ENCODE measurements around the gene TANC1.

TANC1 gene

DNA sequence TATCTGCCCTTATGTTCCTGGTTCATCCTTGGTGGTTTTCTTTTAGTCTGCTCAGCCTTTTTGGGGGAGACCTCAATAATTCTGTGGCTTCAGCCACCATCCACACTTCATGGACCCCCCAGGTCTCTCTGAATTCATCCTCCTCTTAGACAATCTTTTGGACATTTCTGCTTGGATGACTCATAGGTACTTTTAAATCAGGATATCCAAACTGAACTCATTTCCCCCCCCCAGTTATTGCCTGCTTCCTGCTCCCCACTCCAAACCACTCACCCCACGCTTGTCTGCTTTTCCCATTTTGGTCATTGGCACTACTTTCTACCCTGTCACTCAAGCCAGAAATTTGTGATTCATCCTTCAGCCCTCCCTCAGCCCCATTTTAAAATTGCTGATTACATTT lies 78.5 kb downstream of the TANC1 start:
- no peak for TF ChIP-seq POLR2AphosphoS5 (IDR thresholded peaks at IDR 0.05; ENCODE audit: low read depth, low read length)
- no peak for TF ChIP-seq TAF1 (IDR thresholded peaks at IDR 0.05; ENCODE audit: borderline replicate concordance, insufficient read depth, low read length)

DNA sequence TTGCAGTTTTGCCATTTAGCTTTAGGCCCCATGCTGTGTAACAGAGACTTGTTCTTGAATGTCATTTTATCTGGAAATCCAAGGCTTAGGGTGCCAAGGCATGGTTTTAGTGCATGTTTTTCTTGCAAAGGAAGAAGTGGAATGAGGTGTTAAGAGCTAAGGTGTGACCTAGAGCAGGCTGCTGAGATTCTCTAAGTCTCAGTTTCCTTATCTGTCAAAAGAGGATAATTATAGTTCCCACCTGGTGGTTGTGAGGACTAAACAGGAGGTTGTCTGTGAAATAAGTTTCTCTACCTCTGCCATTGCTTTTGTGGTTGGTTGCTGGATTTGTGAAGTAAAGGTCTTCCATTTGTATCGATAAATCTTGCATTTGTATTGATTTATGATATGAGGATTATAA lies 82.0 kb downstream of the TANC1 start:
- TF ChIP-seq, protein P1, sequence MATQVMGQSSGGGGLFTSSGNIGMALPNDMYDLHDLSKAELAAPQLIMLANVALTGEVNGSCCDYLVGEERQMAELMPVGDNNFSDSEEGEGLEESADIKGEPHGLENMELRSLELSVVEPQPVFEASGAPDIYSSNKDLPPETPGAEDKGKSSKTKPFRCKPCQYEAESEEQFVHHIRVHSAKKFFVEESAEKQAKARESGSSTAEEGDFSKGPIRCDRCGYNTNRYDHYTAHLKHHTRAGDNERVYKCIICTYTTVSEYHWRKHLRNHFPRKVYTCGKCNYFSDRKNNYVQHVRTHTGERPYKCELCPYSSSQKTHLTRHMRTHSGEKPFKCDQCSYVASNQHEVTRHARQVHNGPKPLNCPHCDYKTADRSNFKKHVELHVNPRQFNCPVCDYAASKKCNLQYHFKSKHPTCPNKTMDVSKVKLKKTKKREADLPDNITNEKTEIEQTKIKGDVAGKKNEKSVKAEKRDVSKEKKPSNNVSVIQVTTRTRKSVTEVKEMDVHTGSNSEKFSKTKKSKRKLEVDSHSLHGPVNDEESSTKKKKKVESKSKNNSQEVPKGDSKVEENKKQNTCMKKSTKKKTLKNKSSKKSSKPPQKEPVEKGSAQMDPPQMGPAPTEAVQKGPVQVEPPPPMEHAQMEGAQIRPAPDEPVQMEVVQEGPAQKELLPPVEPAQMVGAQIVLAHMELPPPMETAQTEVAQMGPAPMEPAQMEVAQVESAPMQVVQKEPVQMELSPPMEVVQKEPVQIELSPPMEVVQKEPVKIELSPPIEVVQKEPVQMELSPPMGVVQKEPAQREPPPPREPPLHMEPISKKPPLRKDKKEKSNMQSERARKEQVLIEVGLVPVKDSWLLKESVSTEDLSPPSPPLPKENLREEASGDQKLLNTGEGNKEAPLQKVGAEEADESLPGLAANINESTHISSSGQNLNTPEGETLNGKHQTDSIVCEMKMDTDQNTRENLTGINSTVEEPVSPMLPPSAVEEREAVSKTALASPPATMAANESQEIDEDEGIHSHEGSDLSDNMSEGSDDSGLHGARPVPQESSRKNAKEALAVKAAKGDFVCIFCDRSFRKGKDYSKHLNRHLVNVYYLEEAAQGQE (IDR thresholded peaks at IDR 0.05; ENCODE audit: insufficient read depth in 1 of 2, low read depth in 2 of 2, low read length in 2 of 2): no peak
- TF ChIP-seq TAF1 (IDR thresholded peaks at IDR 0.05; ENCODE audit: borderline replicate concordance, insufficient read depth, low read length): no peak
- no peak for TF ChIP-seq SIN3A (IDR thresholded peaks at IDR 0.05; ENCODE audit: borderline replicate concordance, insufficient read depth, low read length)
- TF ChIP-seq FOXP2 (optimal IDR thresholded peaks at IDR 0.05; ENCODE audit: borderline replicate concordance, extremely low read depth, extremely low read length, insufficient read depth): no peak
- no peak for TF ChIP-seq POLR2AphosphoS5 (IDR thresholded peaks at IDR 0.05; ENCODE audit: low read depth, low read length)

DNA sequence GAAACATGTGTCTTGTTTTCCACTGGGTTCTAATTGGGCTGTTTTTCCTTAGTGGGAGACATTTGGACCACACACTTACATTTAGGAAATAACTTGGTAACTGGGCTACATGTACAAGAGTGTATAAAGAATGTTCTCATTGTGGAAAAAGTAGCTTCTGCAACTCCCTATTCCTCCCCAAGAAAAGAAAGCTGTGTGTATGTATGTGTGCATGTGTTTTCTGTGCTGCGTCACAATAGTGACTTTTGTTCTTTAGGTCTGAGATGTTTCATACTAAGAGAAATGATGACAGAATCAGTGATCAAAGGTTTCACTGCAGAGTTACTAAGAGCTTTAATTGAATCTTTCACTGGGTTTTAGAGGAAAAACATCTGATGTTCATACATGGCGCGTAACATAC lies 82.7 kb downstream of the TANC1 start:
- TF ChIP-seq SIN3A (IDR thresholded peaks at IDR 0.05; ENCODE audit: borderline replicate concordance, insufficient read depth, low read length) (no peak), FOXP2 (optimal IDR thresholded peaks at IDR 0.05; ENCODE audit: borderline replicate concordance, extremely low read depth, extremely low read length, insufficient read depth) (no peak), POLR2AphosphoS5 (IDR thresholded peaks at IDR 0.05; ENCODE audit: low read depth, low read length) (no peak), TAF1 (IDR thresholded peaks at IDR 0.05; ENCODE audit: borderline replicate concordance, insufficient read depth, low read length) (no peak)
- TF ChIP-seq, protein P1 (IDR thresholded peaks at IDR 0.05; ENCODE audit: insufficient read depth in 1 of 2, low read depth in 2 of 2, low read length in 2 of 2): no peak

DNA sequence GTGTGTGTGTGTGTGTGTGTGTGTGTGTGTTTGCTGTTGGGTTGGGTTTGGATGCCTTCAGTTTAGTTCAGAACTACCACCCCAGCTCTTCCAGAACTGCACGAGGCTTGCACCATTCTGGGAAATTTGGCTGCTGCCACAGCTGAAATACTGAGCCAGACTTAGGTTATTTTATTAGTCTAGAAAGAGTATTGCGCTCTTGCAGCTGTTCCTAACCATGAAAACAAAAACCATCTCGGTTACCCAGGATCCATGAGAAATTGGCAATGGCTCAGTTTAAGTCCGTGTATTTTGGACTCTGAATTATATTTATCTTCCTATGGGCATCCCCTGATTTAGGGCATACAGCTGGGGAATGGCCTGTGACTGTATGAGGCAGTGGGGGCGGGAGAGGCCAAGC lies 83.2 kb downstream of the TANC1 start:
- TF ChIP-seq, protein P1 (IDR thresholded peaks at IDR 0.05; ENCODE audit: insufficient read depth in 1 of 2, low read depth in 2 of 2, low read length in 2 of 2): no peak
- TF ChIP-seq FOXP2 (optimal IDR thresholded peaks at IDR 0.05; ENCODE audit: borderline replicate concordance, extremely low read depth, extremely low read length, insufficient read depth) (no peak), POLR2AphosphoS5 (IDR thresholded peaks at IDR 0.05; ENCODE audit: low read depth, low read length) (no peak), SIN3A (IDR thresholded peaks at IDR 0.05; ENCODE audit: borderline replicate concordance, insufficient read depth, low read length) (no peak), TAF1 (IDR thresholded peaks at IDR 0.05; ENCODE audit: borderline replicate concordance, insufficient read depth, low read length) (no peak)

DNA sequence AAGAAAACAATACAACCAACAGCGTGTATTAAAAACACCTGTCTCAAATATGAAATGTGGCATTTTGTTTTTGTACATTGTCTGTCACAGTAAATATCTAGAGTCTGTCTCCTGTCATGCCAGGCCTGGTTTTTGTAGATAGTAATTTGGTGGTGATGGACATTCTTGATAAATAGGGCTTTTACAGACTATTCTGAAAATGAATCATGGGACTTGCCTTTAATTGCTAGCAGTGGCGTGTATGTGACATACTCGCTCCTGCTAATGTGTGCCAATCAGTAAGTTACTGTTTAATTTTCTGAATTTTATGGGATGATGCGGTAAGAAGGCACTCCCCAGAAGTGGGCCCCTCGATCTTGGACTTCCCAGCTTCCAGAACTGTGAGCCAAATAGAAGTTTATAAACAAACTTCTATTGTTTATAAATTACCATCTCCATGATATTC lies 83.7 kb downstream of the TANC1 start:
- TF ChIP-seq POLR2AphosphoS5 (IDR thresholded peaks at IDR 0.05; ENCODE audit: low read depth, low read length) (no peak), TAF1 (IDR thresholded peaks at IDR 0.05; ENCODE audit: borderline replicate concordance, insufficient read depth, low read length) (no peak), SIN3A (IDR thresholded peaks at IDR 0.05; ENCODE audit: borderline replicate concordance, insufficient read depth, low read length) (no peak), FOXP2 (optimal IDR thresholded peaks at IDR 0.05; ENCODE audit: borderline replicate concordance, extremely low read depth, extremely low read length, insufficient read depth) (no peak)
- TF ChIP-seq, protein P1 (IDR thresholded peaks at IDR 0.05; ENCODE audit: insufficient read depth in 1 of 2, low read depth in 2 of 2, low read length in 2 of 2): no peak

Measured in PFSK-1 (cell line).